Motor neuron (in vitro differentiated cells): ENCODE data around the gene LATS2. TPM values are rescaled to one million over a fixed set of nuclear protein-coding genes. Genes with fewer than 3 reads are reported as not detected.

ENCODE experiments used
- ATAC-seq, 8 experiments: fragments of 200-7000 bp; cut with Tn5 transposase; replicated peaks in 6 of 8; 2 replicates each; pipeline ENCODE4 v1.8.0; 2021; ENCODE audit warnings: mild to moderate bottlenecking in 8 of 8, moderate library complexity in 8 of 8
- H3K27ac ChIP-seq, 2 donors: fragments of 250-450 bp; sonication (Bioruptor Pico); 2 replicates each; pipeline ENCODE4 v1.9.0; 2021; ENCODE audit warnings: antibody characterized with exemption in 2 of 2, mild to moderate bottlenecking in 2 of 2, moderate library complexity in 1 of 2
- H3K4me1 ChIP-seq, 2 donors: fragments of 250-450 bp; sonication (Bioruptor Pico); replicated peaks in 1 of 2; 2 replicates each; pipeline ENCODE4 v1.6.1; 2021; ENCODE audit warnings: antibody characterized with exemption in 2 of 2, mild to moderate bottlenecking in 2 of 2, moderate library complexity in 1 of 2
- H3K4me3 ChIP-seq, 5 donors: fragments of 250-450 bp; sonication (Bioruptor Pico); 2 replicates each; pipeline ENCODE4 v1.9.0; 2021; ENCODE audit warnings: antibody characterized with exemption in 5 of 5, mild to moderate bottlenecking in 5 of 5, moderate library complexity in 4 of 5
- WGBS, 10 experiments: fragments of 450-650 bp; shearing (Covaris generic); methylation state at CpG; one replicate each; pipeline ENCODE4 v1.0.0; 2022; 5-methylcytosine and 5-hydroxymethylcytosine counted together
- in situ Hi-C, 9 experiments: fragments of 400-800 bp; cut with MboI; loops; one replicate each; pipeline ENCODE4 v1.15.0; 2021; ENCODE audit warnings: low sequenced_read_pairs in 9 of 9, low pct_unique_long_range_greater_than_20kb in 2 of 9; ENCODE audit not compliant: unreplicated experiment in 9 of 9
- total RNA-seq, 8 experiments: library from RNA; unstranded; fragments of 300-600 nt; gene quantifications; 2 replicates each; pipeline versions ENCODE4 v1.2.3 to v1.2.4, GENCODE V29; 2022

Gene LATS2
- total RNA-seq, result 10 to 100 TPM in 3 of 8 experiments, 1 to 10 TPM in 5; 4.8 to 13.0 (median 9.0) TPM

DNA sequence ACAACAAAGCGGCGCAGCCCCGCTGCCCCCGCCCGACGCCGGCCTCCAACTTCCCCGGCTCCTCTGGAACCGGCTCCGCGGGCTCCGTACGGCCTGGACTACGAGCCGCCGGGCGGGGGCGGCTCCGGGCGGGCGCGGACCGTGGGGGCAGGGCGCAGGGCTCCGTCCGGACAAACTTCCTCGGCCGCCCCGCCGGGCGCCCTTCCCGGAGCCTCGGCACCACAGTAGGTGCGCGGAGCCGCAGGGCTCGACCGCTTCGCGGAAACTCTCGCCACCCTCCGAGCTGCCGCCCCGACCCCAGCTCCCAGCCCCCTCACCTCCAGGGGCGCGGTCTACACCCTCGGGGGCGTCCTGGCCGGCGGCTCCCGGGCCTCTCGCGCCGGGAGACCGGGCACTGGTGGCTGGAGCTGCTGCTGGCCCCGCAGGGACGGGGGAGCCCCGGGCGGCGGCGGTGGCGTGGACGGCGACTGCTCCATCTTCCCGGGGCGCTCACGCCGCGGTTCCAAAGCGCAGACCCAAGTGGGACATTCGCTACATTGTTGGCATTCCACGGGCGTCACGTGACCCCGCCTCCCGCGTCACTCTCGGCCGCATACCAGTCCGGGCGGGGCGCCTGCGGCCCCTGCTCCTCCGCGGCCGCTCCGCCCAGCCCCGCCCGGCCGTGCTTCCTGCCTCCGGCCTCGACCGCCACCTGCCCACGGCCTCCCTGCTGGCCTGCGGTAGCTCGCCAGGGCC, at the start of gene LATS2:
Gene LATS2 (minus strand): TSS at position 558 of the 735 bp plus-strand sequence. CDS start 15,560 bp downstream, outside the sequence.
- ATAC-seq, result peak; percentile 84 to 92 (median 89)
- Histone ChIP-seq H3K27ac (peak within 1 kb of the TSS; percentile 8 to 85), H3K4me1 (peaks cover 0 to 6% of the 10 kb centered on the region in 2 donors), H3K4me3 (peak within 1 kb of the TSS; percentile 67 to 100 (median 89))
- in situ Hi-C loops, result loop anchor here in 1 of 9 experiments (25.0 kb wide), 1 partner anchor 101 kb away; no protein-coding TSS in a partner anchor
- 0% methylated on average over 3 to 11 of the region's 96 CpGs; no CpG with 5 or more reads in 7 of the 10 experiments for WGBS, 10 experiments

GRCh38 chr13:21109168-21109567, 47.8 kb upstream of the LATS2 start:
- H3K4me1 ChIP-seq, result peaks cover 0 to 6% of the 10 kb centered on the region in 2 donors
- no peak for ATAC-seq
- WGBS, 10 experiments, result 76 to 100% (median 87%) methylated on average over 1 to 6 of the region's 7 CpGs; no CpG with 5 or more reads in 5 of the 10 experiments
- no peak overlapping the region for H3K27ac ChIP-seq
- H3K4me3 ChIP-seq, result no peak overlapping the region
- in situ Hi-C loops, result loop anchor here in 1 of 9 experiments (25.0 kb wide), 1 partner anchor 378 kb away; no protein-coding TSS in a partner anchor

DNA sequence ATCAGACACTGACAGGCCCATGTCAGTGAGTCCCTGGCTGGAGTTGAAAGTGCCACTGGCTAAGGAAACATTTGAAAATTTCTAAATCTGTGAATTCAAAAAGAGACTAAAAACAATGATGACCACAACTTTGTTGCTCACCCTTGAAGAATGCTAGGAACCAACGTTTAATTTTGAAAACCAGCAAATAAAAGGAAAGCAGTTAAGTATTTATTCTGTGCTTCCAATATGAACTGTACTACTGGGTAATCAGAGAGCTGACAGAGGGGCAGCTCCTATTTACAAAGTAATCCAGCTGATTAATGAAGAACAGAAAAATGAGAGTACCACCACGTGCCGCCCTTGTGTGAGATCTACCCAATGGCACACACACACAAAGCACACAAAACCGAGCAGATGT, 44.7 kb upstream of the LATS2 start:
- in situ Hi-C loops, result loop anchor here in 1 of 9 experiments (25.0 kb wide), 1 partner anchor 381 kb away; no protein-coding TSS in a partner anchor
- Histone ChIP-seq H3K27ac (no peak overlapping the region), H3K4me3 (no peak overlapping the region), H3K4me1 (peaks cover 0 to 6% of the 10 kb centered on the region in 2 donors)
- 7 to 83% (median 58%) methylated on average over 1 to 4 of the region's 4 CpGs; no CpG with 5 or more reads in 1 of the 10 experiments for WGBS, 10 experiments
- peak in 3 of 8 experiments; percentile 20 to 74 (median 41) for ATAC-seq

- H3K4me3 ChIP-seq, result no peak overlapping the region
- no peak overlapping the region for H3K27ac ChIP-seq
- peaks cover 0 to 6% of the 10 kb centered on the region in 2 donors for H3K4me1 ChIP-seq
- WGBS, 10 experiments, result 90 to 100% (median 97%) methylated on average over 2 to 31 of the region's 37 CpGs; no CpG with 5 or more reads in 2 of the 10 experiments
- ATAC-seq, result no peak
- in situ Hi-C loops, result loop anchor here in 1 of 9 experiments (25.0 kb wide), 1 partner anchor 383 kb away; no protein-coding TSS in a partner anchor
Measured at GRCh38 chr13:21104199-21105019, 43.0 kb upstream of the LATS2 start.

GRCh38 chr13:21101865-21102576, 40.6 kb upstream of the LATS2 start:
- Histone ChIP-seq H3K4me1 (peaks cover 0 to 6% of the 10 kb centered on the region in 2 donors), H3K27ac (no peak overlapping the region), H3K4me3 (no peak overlapping the region)
- ATAC-seq, result no peak
- in situ Hi-C loops, result loop anchor here in 1 of 9 experiments (25.0 kb wide), 1 partner anchor 385 kb away; no protein-coding TSS in a partner anchor
- 53 to 100% (median 80%) methylated on average over 2 to 7 of the region's 12 CpGs for WGBS, 10 experiments

- 72 to 100% (median 86%) methylated on average over 2 to 12 of the region's 12 CpGs for WGBS, 10 experiments
- Histone ChIP-seq H3K4me3 (no peak overlapping the region), H3K27ac (no peak overlapping the region), H3K4me1 (peaks cover 0 to 4% of the 10 kb centered on the region in 2 donors)
- in situ Hi-C loops, result loop anchor here in 1 of 9 experiments (25.0 kb wide), 1 partner anchor 386 kb away; no protein-coding TSS in a partner anchor
- no peak for ATAC-seq
Measured at GRCh38 chr13:21100994-21101757, 39.8 kb upstream of the LATS2 start.

- in situ Hi-C loops, result loop anchor here in 1 of 9 experiments (25.0 kb wide), 1 partner anchor 387 kb away; no protein-coding TSS in a partner anchor
- no peak for ATAC-seq
- Histone ChIP-seq H3K4me1 (no peaks in the 10 kb centered on the region), H3K27ac (no peak overlapping the region), H3K4me3 (no peak overlapping the region)
- 67 to 100% (median 91%) methylated on average over 1 to 7 of the region's 7 CpGs; no CpG with 5 or more reads in 3 of the 10 experiments for WGBS, 10 experiments
Measured at GRCh38 chr13:21100211-21100610, 38.8 kb upstream of the LATS2 start.

DNA sequence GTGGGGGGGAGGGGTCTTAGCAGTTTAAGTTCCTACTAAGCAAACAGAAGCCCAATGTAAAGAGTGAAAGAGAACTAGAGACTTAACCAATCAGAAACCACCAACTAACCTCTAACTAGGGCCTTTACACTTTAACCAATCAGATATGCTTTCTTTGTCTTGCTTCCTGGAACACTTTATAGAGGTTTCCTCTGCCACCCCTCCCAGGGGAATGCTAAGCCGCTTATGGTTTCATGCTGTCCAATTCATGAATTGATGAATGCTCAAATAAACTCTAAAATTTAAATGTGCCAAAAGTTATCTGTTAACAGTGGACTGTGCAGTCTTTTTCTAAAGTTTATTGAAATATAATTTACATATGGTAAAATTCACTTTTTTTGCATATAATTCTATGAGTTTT, 33.9 kb upstream of the LATS2 start:
- no peaks in the 10 kb centered on the region for H3K4me1 ChIP-seq
- ATAC-seq, result peak in 3 of 8 experiments; percentile 51 to 62 (median 57)
- in situ Hi-C loops, result no loop called here
- no peak overlapping the region for H3K4me3 ChIP-seq
- no peak overlapping the region for H3K27ac ChIP-seq
- 40 to 100% (median 93%) methylated on average over 1 of the region's 1 CpG; no CpG with 5 or more reads in 3 of the 10 experiments for WGBS, 10 experiments

GRCh38 chr13:21089830-21090229, 28.4 kb upstream of the LATS2 start:
- WGBS, 10 experiments, result 44 to 100% (median 66%) methylated on average over 1 to 2 of the region's 3 CpGs; no CpG with 5 or more reads in 4 of the 10 experiments
- Histone ChIP-seq H3K27ac (no peak overlapping the region), H3K4me3 (no peak overlapping the region), H3K4me1 (no peaks in the 10 kb centered on the region)
- in situ Hi-C loops, result no loop called here
- ATAC-seq, result no peak

- H3K4me3 ChIP-seq, result no peak overlapping the region
- ATAC-seq, result no peak
- in situ Hi-C loops, result no loop called here
- H3K4me1 ChIP-seq, result no peaks in the 10 kb centered on the region
- WGBS, 10 experiments, result 60 to 100% (median 92%) methylated on average over 1 of the region's 1 CpG; no CpG with 5 or more reads in 1 of the 10 experiments
- no peak overlapping the region for H3K27ac ChIP-seq
Measured at GRCh38 chr13:21088534-21088933, 27.1 kb upstream of the LATS2 start.

GRCh38 chr13:21086929-21087328, 25.5 kb upstream of the LATS2 start:
- Histone ChIP-seq H3K4me3 (no peak overlapping the region), H3K4me1 (no peaks in the 10 kb centered on the region), H3K27ac (no peak overlapping the region)
- in situ Hi-C loops, result no loop called here
- 100% methylated on average over 1 to 2 of the region's 2 CpGs; no CpG with 5 or more reads in 3 of the 10 experiments for WGBS, 10 experiments
- no peak for ATAC-seq
